Measurements from ENCODE around the gene NUSAP1. TPM values are rescaled to one million over a fixed set of nuclear protein-coding genes. Genes with fewer than 3 reads are reported as not detected.

The NUSAP1 gene
- polyA plus RNA-seq, 2 of the 4 experiments (the other 2 are of a cell fraction): 103 to 110 TPM

DNA sequence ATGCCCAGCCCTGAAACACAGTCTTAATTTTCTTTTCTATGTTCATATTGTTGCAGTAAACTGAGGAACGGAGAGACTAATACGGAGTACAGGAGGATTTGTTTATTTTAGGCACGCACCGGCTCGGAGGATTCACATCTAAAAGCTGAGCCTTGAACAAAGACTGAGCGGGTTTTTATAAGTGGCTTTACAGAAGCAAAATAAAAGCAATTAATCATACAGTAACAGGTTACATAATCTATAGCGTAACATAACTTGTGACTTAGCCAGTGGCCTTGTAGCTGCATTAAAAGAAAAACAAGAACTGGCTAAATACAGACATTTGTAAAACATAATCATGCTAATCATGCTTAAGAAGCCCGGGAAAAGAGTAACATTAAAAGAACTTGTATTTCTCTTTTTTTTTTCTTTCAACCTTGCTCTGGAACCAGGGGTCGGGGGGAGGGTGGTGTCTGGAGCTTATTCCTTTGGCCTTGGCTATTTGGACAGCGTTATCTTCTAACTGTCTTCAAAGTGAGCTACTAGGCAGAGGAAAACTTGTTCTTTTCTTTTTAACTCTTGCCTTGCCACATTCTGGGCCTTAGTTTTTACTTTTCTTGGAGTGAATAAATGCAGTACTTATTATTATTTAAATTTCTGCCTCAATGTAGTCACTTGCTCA is 17.5 kb downstream of the NUSAP1 start:
- no peak for TF ChIP-seq FOXS1 (CRISPR knock-in tag; IDR thresholded peaks at IDR 0.05)
- no peak for TF ChIP-seq MYC (IDR thresholded peaks at IDR 0.05; ENCODE audit: borderline replicate concordance, low read length)
- TF ChIP-seq POLR2AphosphoS2 (conservative IDR thresholded peaks at IDR 0.05; ENCODE audit: low read length): no peak
- no peak for TF ChIP-seq ESRRA (IDR thresholded peaks at IDR 0.05; ENCODE audit: borderline replicate concordance, low read length)
- TF ChIP-seq, protein P1, sequence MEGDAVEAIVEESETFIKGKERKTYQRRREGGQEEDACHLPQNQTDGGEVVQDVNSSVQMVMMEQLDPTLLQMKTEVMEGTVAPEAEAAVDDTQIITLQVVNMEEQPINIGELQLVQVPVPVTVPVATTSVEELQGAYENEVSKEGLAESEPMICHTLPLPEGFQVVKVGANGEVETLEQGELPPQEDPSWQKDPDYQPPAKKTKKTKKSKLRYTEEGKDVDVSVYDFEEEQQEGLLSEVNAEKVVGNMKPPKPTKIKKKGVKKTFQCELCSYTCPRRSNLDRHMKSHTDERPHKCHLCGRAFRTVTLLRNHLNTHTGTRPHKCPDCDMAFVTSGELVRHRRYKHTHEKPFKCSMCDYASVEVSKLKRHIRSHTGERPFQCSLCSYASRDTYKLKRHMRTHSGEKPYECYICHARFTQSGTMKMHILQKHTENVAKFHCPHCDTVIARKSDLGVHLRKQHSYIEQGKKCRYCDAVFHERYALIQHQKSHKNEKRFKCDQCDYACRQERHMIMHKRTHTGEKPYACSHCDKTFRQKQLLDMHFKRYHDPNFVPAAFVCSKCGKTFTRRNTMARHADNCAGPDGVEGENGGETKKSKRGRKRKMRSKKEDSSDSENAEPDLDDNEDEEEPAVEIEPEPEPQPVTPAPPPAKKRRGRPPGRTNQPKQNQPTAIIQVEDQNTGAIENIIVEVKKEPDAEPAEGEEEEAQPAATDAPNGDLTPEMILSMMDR (IDR thresholded peaks at IDR 0.05): no peak
- no peak for TF ChIP-seq REST (IDR thresholded peaks at IDR 0.05)
- TF ChIP-seq, protein P2, sequence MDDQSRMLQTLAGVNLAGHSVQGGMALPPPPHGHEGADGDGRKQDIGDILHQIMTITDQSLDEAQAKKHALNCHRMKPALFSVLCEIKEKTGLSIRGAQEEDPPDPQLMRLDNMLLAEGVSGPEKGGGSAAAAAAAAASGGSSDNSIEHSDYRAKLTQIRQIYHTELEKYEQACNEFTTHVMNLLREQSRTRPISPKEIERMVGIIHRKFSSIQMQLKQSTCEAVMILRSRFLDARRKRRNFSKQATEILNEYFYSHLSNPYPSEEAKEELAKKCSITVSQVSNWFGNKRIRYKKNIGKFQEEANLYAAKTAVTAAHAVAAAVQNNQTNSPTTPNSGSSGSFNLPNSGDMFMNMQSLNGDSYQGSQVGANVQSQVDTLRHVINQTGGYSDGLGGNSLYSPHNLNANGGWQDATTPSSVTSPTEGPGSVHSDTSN (IDR thresholded peaks at IDR 0.05): no peak
- TF ChIP-seq PHF8 (IDR thresholded peaks at IDR 0.05; ENCODE audit: borderline replicate concordance, low read depth): no peak
- FAIRE-seq: no peak
- ATAC-seq: no peak
- H3K4me2 ChIP-seq: no peak overlapping the region
- CTCF ChIA-PET: no interaction called here
- 89% methylated on average over 10 of the region's 10 CpGs for WGBS (ENCODE audit: missing lambda C conversion rate)
- no peak for DNase-seq (ENCODE audit: low read depth in 1 of 2, low spot score in 1 of 2)
- no peak overlapping the region for H3K27ac ChIP-seq
- POLR2A ChIA-PET: interaction anchor here (1.0 kb wide), 1 partner anchor 18 kb away, joined by 3 read pairs; the partner anchor contains the start of genes NUSAP1 and OIP5
- H3K4me1 ChIP-seq: no peaks in the 10 kb centered on the region
- no peak overlapping the region for H3K4me3 ChIP-seq
- no peaks in the 10 kb centered on the region for H3K9me3 ChIP-seq

DNA sequence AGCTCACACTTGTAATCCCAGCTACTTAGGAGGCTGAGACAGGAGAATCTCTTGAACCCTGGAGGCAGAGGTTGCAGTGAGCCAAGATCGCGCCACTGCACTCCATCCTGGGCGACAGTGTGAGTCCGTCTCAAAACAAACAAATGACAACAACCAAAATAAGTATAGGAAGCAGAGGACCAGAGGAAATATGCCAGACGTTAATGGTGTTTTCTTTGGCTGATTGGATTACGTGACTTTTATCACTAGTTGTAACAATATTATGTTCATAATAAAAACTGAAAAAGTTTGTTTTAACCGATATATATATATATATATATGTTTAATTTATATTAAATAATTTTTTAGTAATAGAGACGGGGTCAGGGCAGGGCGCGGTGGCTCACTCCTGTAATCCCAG is 21.7 kb downstream of the NUSAP1 start:
- ChIA-PET CTCF (no interaction called here), POLR2A (no interaction called here)
- no peak overlapping the region for H3K27ac ChIP-seq
- H3K4me2 ChIP-seq: no peak overlapping the region
- DNase-seq (ENCODE audit: low read depth in 1 of 2, low spot score in 1 of 2): no peak
- no peaks in the 10 kb centered on the region for H3K4me1 ChIP-seq
- FAIRE-seq: no peak
- ATAC-seq: no peak
- TF ChIP-seq TFCP2L1 (CRISPR knock-in tag; IDR thresholded peaks at IDR 0.05) (no peak), HMGXB4 (CRISPR knock-in tag; IDR thresholded peaks at IDR 0.05; ENCODE audit: borderline replicate concordance) (no peak), BHLHE40 (IDR thresholded peaks at IDR 0.05; ENCODE audit: low read depth, low read length) (no peak), ATOH8 (CRISPR knock-in tag; IDR thresholded peaks at IDR 0.05; ENCODE audit: low read depth) (no peak), BCL3 (IDR thresholded peaks at IDR 0.05) (no peak), FOSB (CRISPR knock-in tag; IDR thresholded peaks at IDR 0.05) (no peak), RAD21 (conservative IDR thresholded peaks at IDR 0.05 in 1 of 2, IDR thresholded peaks at IDR 0.05 in 1 of 2) (no peak)
- WGBS (ENCODE audit: missing lambda C conversion rate): 94% methylated on average over 10 of the region's 10 CpGs
- no peaks in the 10 kb centered on the region for H3K9me3 ChIP-seq
- no peak overlapping the region for H3K4me3 ChIP-seq
